GM12865 (cell line): ENCODE results near the gene MED9.
"Not testable (repeated sequence)": the region's sequence is repeated elsewhere in the genome, so short reads cannot be mapped to it uniquely, and the experiment has no call there.

Experiments
- DNase-seq: peaks from one replicate; pipeline ENCODE4 v3.0.0; 2010; ENCODE audit warnings: low read depth
- H3K4me3 ChIP-seq: 2 replicates; pipeline ENCODE4 v1.5.1; 2011; ENCODE audit warnings: mild to moderate bottlenecking, low read depth, low read length, control low read depth
- CTCF ChIP-seq: IDR thresholded peaks from 2 replicates; pipeline ENCODE4 v1.5.1; 2011; ENCODE audit warnings: low read length, control low read depth, low read depth, inconsistent platforms; ENCODE audit not compliant: insufficient read depth; ENCODE audit errors: missing control alignments

MED9 gene

GRCh38 chr17:17472333-17472920, 4.4 kb upstream of the MED9 start:
- no peak for TF ChIP-seq CTCF
- no peak overlapping the region for H3K4me3 ChIP-seq
- DNase-seq = no peak

DNA sequence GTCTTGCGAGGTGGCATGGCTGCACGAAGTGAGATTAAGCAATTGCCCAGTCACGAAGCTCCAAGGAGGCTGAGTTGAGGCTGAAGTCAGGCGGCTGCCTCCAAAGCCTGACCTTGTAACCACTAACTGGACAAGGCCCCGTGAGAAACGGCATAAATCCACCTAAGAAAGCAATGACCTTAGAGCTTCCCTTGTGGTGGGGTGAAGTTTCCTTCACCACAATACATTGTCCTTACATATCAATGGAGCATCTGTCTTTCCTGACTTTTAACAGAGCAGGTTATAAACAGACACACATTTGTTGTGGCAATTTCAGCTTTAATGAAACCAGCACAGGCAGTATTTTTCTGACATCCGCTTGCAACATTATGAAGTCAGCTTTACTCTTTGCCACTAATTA, 2.5 kb upstream of the MED9 start:
- no peak for DNase-seq
- no peak overlapping the region for H3K4me3 ChIP-seq
- no peak for TF ChIP-seq CTCF

- TF ChIP-seq CTCF = no peak
- H3K4me3 ChIP-seq = no peak overlapping the region
- no peak for DNase-seq
Measured at GRCh38 chr17:17479209-17479608, 2.4 kb downstream of the MED9 start.

- TF ChIP-seq CTCF = no peak
- H3K4me3 ChIP-seq = no peak overlapping the region
- no peak for DNase-seq
Measured at GRCh38 chr17:17480593-17481148, 3.9 kb downstream of the MED9 start.

- no peak for TF ChIP-seq CTCF
Measured at GRCh38 chr17:17481860-17482259, 5.1 kb downstream of the MED9 start.

GRCh38 chr17:17484451-17484899, 7.7 kb downstream of the MED9 start:
- DNase-seq = no peak
- H3K4me3 ChIP-seq = no peak overlapping the region
- no peak for TF ChIP-seq CTCF

More at GRCh38 chr17:17481860-17482259, 5.1 kb downstream of the MED9 start:
- DNase-seq = no peak
- no peak overlapping the region for H3K4me3 ChIP-seq

- no peak for DNase-seq
- H3K4me3 ChIP-seq = no peak overlapping the region
- no peak for TF ChIP-seq CTCF
Measured at GRCh38 chr17:17485420-17485819, 8.6 kb downstream of the MED9 start.

DNA sequence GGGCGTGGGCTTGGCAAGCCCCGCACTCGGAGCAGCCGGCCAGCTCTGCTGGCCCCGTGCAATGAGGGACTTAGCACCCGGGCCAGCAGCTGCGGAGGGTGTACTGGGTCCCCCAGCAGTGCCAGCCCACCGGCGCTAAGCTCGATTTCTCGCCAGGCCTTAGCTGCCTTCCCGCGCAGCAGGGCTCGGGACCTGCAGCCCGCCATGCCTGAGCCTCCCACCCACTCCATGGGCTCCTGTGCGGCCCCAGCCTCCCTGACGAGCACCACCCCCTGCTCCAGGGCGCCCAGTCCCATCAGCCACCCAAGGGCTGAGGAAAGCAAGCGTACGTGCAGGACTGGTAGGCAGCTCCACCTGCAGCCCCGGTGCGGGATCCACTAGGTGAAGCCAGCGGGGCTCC, 9.6 kb downstream of the MED9 start:
- not testable (repeated sequence) for H3K4me3 ChIP-seq, DNase-seq
